Measurements from ENCODE around the gene RPL29. TPM values are rescaled to one million over a fixed set of nuclear protein-coding genes. Genes with fewer than 3 reads are reported as not detected.

Gene RPL29
- total RNA-seq, 4 donors from 2014 or later, result 786 to 1,908 (median 1,382) TPM

DNA sequence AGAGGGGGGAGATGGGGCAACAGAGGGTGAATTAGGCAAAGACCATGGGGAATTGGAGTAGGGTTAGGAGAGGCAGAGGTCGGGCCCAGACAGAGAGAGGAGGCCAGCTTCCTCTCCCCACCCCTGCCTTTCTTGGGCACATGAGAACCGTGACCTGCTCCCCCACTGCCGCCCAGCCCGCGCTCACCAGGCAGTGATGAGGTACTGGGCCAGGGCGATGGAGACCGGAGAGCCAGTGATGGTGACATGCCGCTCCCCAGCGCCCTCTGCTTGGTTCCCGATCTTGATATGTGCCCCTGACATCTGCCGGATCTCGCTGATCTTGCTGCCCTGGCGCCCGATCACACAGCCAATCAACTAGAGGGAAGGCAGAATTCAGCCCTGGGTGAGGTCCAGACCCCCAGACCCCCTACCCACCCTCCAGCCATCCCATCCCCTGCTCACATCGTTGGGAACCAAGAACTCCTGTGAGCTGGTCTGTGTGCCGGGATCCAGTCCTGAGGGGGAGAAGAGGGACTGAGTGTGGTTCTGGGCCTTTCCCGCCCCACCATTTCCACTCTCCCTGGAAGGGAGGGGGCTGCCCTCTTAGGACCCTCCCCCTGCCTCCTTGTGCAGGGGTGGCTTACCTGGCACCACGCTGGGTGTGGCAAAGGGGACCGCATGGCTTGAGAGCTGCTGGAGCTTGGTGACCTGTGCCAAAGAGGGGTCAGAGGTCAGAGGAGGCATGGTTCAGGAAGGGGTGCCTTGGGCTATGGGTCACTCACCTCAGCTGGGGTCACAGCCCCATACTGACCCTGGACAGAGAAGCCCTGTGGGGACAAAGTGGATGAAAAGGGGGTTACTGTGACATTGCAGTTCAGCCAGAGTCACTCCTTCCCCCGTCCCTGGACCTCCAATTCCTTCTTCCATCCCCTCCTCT, 36.8 kb downstream of the RPL29 start:
- 89% methylated on average over 5 of the region's 20 CpGs for WGBS

DNA sequence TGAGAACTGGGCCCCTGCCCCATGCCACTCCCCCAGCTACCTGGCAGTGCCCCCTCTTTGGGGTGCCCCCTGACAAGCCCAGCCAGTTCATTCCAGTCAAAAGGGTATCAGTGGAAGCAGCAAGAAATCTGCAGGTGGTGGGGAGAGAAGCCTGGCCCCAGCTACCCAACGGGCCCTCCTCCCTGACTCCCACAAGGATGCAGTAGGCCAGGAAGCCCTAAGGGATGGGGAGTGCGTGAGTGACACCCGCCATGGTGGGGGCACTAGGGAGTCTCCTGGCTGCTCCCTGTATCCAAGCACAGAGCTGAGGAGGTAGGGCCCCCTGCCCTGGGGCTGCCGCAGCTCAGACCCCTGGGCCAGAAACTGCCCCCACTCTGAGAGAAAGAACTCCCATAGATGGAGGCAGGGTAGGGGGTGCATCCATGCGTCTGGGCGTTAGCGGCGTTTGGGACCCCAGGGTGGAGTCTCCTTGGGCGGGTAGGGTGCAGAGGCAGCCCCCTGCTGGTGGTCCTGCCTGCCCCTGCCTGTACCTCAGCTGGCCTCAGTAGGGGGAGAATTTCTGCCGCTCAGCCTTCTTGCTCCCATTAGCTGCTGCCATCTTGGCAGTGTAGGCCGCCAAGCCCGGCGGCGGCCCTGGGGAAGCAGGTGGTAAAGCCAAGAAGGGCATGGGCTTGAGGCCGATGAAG, 38.0 kb downstream of the RPL29 start:
- DNase-seq (ENCODE audit: extremely low spot score), result no peak
- WGBS, result 87% methylated on average over 13 of the region's 15 CpGs

More for the DNA sequence above, 36.8 kb downstream of the RPL29 start:
- no peak for DNase-seq (ENCODE audit: extremely low spot score)
- TF ChIP-seq POLR2AphosphoS5 (IDR thresholded peaks at IDR 0.05) (no peak), EP300 (IDR thresholded peaks at IDR 0.05) (no peak), POLR2A (IDR thresholded peaks at IDR 0.05; ENCODE audit: low read depth) (no peak)
- TF ChIP-seq, protein P1, sequence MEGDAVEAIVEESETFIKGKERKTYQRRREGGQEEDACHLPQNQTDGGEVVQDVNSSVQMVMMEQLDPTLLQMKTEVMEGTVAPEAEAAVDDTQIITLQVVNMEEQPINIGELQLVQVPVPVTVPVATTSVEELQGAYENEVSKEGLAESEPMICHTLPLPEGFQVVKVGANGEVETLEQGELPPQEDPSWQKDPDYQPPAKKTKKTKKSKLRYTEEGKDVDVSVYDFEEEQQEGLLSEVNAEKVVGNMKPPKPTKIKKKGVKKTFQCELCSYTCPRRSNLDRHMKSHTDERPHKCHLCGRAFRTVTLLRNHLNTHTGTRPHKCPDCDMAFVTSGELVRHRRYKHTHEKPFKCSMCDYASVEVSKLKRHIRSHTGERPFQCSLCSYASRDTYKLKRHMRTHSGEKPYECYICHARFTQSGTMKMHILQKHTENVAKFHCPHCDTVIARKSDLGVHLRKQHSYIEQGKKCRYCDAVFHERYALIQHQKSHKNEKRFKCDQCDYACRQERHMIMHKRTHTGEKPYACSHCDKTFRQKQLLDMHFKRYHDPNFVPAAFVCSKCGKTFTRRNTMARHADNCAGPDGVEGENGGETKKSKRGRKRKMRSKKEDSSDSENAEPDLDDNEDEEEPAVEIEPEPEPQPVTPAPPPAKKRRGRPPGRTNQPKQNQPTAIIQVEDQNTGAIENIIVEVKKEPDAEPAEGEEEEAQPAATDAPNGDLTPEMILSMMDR (IDR thresholded peaks at IDR 0.05), result no peak
- intact Hi-C loops (cut with DNase I), result no loop called here
- Histone ChIP-seq H3K27me3 (no peaks in the 10 kb centered on the region), H3K4me1 (peaks cover 24 to 41% (median 34%) of the 10 kb centered on the region in 4 donors), H3K4me3 (no peak overlapping the region), H3K27ac (replicated peaks in 1 of 4) (no peak overlapping the region), H3K9me3 (no peaks in the 10 kb centered on the region), H3K36me3 (peaks cover 6 to 42% (median 41%) of the 10 kb centered on the region in 4 donors)

GRCh38 chr3:51955893-51956770, 39.6 kb downstream of the RPL29 start:
- H3K9me3 ChIP-seq, result no peaks in the 10 kb centered on the region
- H3K4me3 ChIP-seq, result peak overlapping the region; percentile 58 to 61 (median 58)
- DNase-seq (ENCODE audit: extremely low spot score), result no peak
- TF ChIP-seq, protein P1 (IDR thresholded peaks at IDR 0.05), result peak; percentile 10 to 62 (median 21)
- TF ChIP-seq POLR2A (IDR thresholded peaks at IDR 0.05; ENCODE audit: low read depth), result no peak
- no peak for TF ChIP-seq EP300 (IDR thresholded peaks at IDR 0.05)
- peak in 1 of 2 donors; percentile 13 for TF ChIP-seq POLR2AphosphoS5 (IDR thresholded peaks at IDR 0.05)
- peaks cover 6 to 41% (median 38%) of the 10 kb centered on the region in 4 donors for H3K36me3 ChIP-seq
- H3K27me3 ChIP-seq, result no peaks in the 10 kb centered on the region
- peaks cover 11 to 22% (median 20%) of the 10 kb centered on the region in 4 donors for H3K4me1 ChIP-seq
- intact Hi-C loops (cut with DNase I), result no loop called here
- WGBS, result 4% methylated on average over 16 of the region's 97 CpGs
- peak overlapping the region; percentile 75 to 87 (median 82) for H3K27ac ChIP-seq (replicated peaks in 1 of 4)

More for the DNA sequence above, 38.0 kb downstream of the RPL29 start:
- H3K27ac ChIP-seq (replicated peaks in 1 of 4), result no peak overlapping the region
- TF ChIP-seq POLR2A (IDR thresholded peaks at IDR 0.05; ENCODE audit: low read depth) (no peak), POLR2AphosphoS5 (IDR thresholded peaks at IDR 0.05) (no peak), EP300 (IDR thresholded peaks at IDR 0.05) (no peak)
- TF ChIP-seq, protein P1 (IDR thresholded peaks at IDR 0.05), result no peak
- H3K27me3 ChIP-seq, result no peaks in the 10 kb centered on the region
- H3K9me3 ChIP-seq, result no peaks in the 10 kb centered on the region
- H3K36me3 ChIP-seq, result peaks cover 6 to 42% (median 41%) of the 10 kb centered on the region in 4 donors
- H3K4me1 ChIP-seq, result peaks cover 21 to 29% (median 23%) of the 10 kb centered on the region in 4 donors
- intact Hi-C loops (cut with DNase I), result no loop called here
- H3K4me3 ChIP-seq, result no peak overlapping the region

DNA sequence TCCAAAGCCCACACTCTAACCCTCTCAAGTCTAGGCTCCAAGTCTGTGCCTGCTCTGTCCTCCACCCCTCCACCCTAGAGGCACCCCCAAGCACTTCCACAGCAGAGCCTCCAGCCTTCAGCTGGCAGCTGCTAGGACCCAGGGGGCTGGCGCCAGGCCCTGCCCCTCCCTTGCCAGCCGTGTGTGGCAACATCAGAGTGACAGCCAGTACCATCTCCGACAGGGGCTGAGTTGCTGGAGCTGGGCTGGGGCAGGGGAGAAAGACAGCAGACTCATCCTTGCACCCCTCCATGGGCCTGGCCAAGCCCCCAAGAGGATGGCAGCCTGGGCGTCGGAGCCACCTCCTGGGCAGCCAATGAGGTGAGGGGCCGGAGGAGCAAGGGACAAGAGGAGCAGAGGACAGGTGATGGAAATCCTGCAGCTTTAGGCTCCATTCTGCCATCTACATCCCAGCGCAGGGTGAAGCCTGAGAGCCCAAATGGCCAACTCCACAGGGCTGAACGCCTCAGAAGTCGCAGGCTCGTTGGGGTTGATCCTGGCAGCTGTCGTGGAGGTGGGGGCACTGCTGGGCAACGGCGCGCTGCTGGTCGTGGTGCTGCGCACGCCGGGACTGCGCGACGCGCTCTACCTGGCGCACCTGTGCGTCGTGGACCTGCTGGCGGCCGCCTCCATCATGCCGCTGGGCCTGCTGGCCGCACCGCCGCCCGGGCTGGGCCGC, 40.4 kb downstream of the RPL29 start, which contains the start of gene GPR62:
TSS of gene GPR62 (plus strand) at position 207 of the 718 bp plus-strand sequence. CDS start at position 479, 272 bp downstream.
- no peaks in the 10 kb centered on the region for H3K27me3 ChIP-seq
- intact Hi-C loops (cut with DNase I), result no loop called here
- TF ChIP-seq POLR2AphosphoS5 (IDR thresholded peaks at IDR 0.05) (no peak), POLR2A (IDR thresholded peaks at IDR 0.05; ENCODE audit: low read depth) (no peak), EP300 (IDR thresholded peaks at IDR 0.05) (no peak)
- TF ChIP-seq, protein P1 (IDR thresholded peaks at IDR 0.05), result no peak
- H3K9me3 ChIP-seq, result no peaks in the 10 kb centered on the region
- H3K4me3 ChIP-seq, result peak within 1 kb of the TSS; percentile 58 to 61 (median 58)
- peaks cover 6 to 33% (median 30%) of the 10 kb centered on the region in 4 donors for H3K36me3 ChIP-seq
- 80% methylated on average over 2 of the region's 33 CpGs for WGBS
- H3K27ac ChIP-seq (replicated peaks in 1 of 4), result peak within 1 kb of the TSS; percentile 75 to 87 (median 82)
- peaks cover 10 to 22% (median 20%) of the 10 kb centered on the region in 4 donors for H3K4me1 ChIP-seq
- no peak for DNase-seq (ENCODE audit: extremely low spot score)

Data from esophagus muscularis mucosa (tissue), 4 donors.